H9 (cell line): ENCODE measurements around the gene CCDC124. TPM values are rescaled to one million over a fixed set of nuclear protein-coding genes. Genes with fewer than 3 reads are reported as not detected.

Experiments used
- DNase-seq: peaks from one replicate; pipeline ENCODE4 v3.0.0-alpha.2; 2017
- H2AFZ ChIP-seq: one replicate; pipeline ENCODE4 v1.6.1; 2013; ENCODE audit warnings: mild to moderate bottlenecking, low read length, control low read depth, moderate library complexity
- H2AK5ac ChIP-seq: 2 replicates; pipeline ENCODE4 v1.6.1; 2013; ENCODE audit warnings: low read length, control low read depth, mixed read lengths; ENCODE audit not compliant: insufficient read length
- H2BK120ac ChIP-seq: one replicate; pipeline ENCODE4 v1.6.1; 2013; ENCODE audit warnings: low read depth, mild to moderate bottlenecking, low read length, control low read depth, inconsistent platforms; ENCODE audit not compliant: poor library complexity, severe bottlenecking
- H2BK12ac ChIP-seq: 2 replicates; pipeline ENCODE4 v1.6.1; 2013; ENCODE audit warnings: low read length, control low read depth, mixed read lengths, low read depth; ENCODE audit not compliant: insufficient read length
- H2BK15ac ChIP-seq: 2 replicates; pipeline ENCODE4 v1.6.1; 2013; ENCODE audit warnings: low read depth, low read length, control low read depth
- H2BK20ac ChIP-seq: one replicate; pipeline ENCODE4 v1.6.1; 2013; ENCODE audit warnings: low read depth, mild to moderate bottlenecking, low read length, control low read depth, inconsistent platforms; ENCODE audit not compliant: poor library complexity, severe bottlenecking
- H2BK5ac ChIP-seq: 2 replicates; pipeline ENCODE4 v1.6.1; 2013; ENCODE audit warnings: low read length, control low read depth, mixed read lengths; ENCODE audit not compliant: insufficient read length
- H3K14ac ChIP-seq: 2 replicates; pipeline ENCODE4 v1.6.1; 2013; ENCODE audit warnings: low read length, control low read depth; ENCODE audit not compliant: insufficient read depth
- H3K18ac ChIP-seq: 2 replicates; pipeline ENCODE4 v1.6.1; 2013; ENCODE audit warnings: low read depth, mild to moderate bottlenecking, mixed read lengths, low read length, control low read depth; ENCODE audit not compliant: insufficient read length
- H3K23ac ChIP-seq: 2 replicates; pipeline ENCODE4 v1.6.1; 2013; ENCODE audit warnings: low read length, control low read depth, mixed read lengths, low read depth; ENCODE audit not compliant: insufficient read length
- H3K23me2 ChIP-seq: 2 replicates; pipeline ENCODE4 v1.6.1; 2013; ENCODE audit warnings: low read depth, mild to moderate bottlenecking, mixed read lengths, low read length, control low read depth; ENCODE audit not compliant: insufficient read length, poor library complexity, severe bottlenecking
- H3K27ac ChIP-seq: 2 replicates; pipeline ENCODE4 v1.5.1; 2013; ENCODE audit warnings: low read length, control low read depth, mixed read lengths, low read depth; ENCODE audit not compliant: insufficient read length
- H3K27me3 ChIP-seq: 2 replicates; pipeline ENCODE4 v1.6.1; 2013; ENCODE audit warnings: low read length, control low read depth, inconsistent platforms; ENCODE audit not compliant: insufficient read depth
- H3K4ac ChIP-seq: 2 replicates; pipeline ENCODE4 v1.6.1; 2013; ENCODE audit warnings: low read depth, mild to moderate bottlenecking, control low read depth, inconsistent platforms, low read length, moderate library complexity
- H3K4me1 ChIP-seq: 2 replicates; pipeline ENCODE4 v1.6.1; 2013; ENCODE audit warnings: low read length, control low read depth, inconsistent platforms; ENCODE audit not compliant: insufficient read depth
- H3K4me2 ChIP-seq: 2 replicates; pipeline ENCODE4 v1.6.1; 2013; ENCODE audit warnings: low read length, control low read depth, mixed read lengths; ENCODE audit not compliant: insufficient read length, insufficient read depth
- H3K56ac ChIP-seq: 2 replicates; pipeline ENCODE4 v1.6.1; 2013; ENCODE audit warnings: low read depth, mild to moderate bottlenecking, mixed read lengths, low read length, control low read depth; ENCODE audit not compliant: insufficient read length
- H3K79me1 ChIP-seq: 2 replicates; pipeline ENCODE4 v1.6.1; 2013; ENCODE audit warnings: low read depth, mild to moderate bottlenecking, moderate library complexity, low read length, control low read depth, inconsistent platforms; ENCODE audit not compliant: insufficient read depth, poor library complexity, severe bottlenecking
- H3K79me2 ChIP-seq: 2 replicates; pipeline ENCODE4 v1.6.1; 2013; ENCODE audit warnings: low read length, control low read depth, inconsistent platforms; ENCODE audit not compliant: insufficient read depth
- H3K9ac ChIP-seq: 2 replicates; pipeline ENCODE4 v1.6.1; 2013; ENCODE audit warnings: low read length, control low read depth, mixed read lengths; ENCODE audit not compliant: insufficient read length; ENCODE audit errors: extremely low read depth
- H3K9me3 ChIP-seq: one replicate; pipeline ENCODE4 v1.6.1; 2013; ENCODE audit warnings: low read depth, low read length, inconsistent platforms; ENCODE audit not compliant: control insufficient read depth
- H3T11ph ChIP-seq: one replicate; pipeline ENCODE4 v1.6.1; 2013; ENCODE audit warnings: mild to moderate bottlenecking, low read length, control low read depth, inconsistent platforms
- H4K20me1 ChIP-seq: one replicate; pipeline ENCODE4 v1.6.1; 2013; ENCODE audit not compliant: control insufficient read depth, insufficient read length, insufficient read depth
- H4K5ac ChIP-seq: 2 replicates; pipeline ENCODE4 v1.6.1; 2013; ENCODE audit warnings: low read depth, mild to moderate bottlenecking, mixed read lengths, low read length, control low read depth; ENCODE audit not compliant: insufficient read length
- H4K8ac ChIP-seq: replicated peaks from 2 replicates; pipeline ENCODE4 v1.6.1; 2013; ENCODE audit warnings: low read length, control low read depth, mixed read lengths, low read depth; ENCODE audit not compliant: insufficient read length
- H4K91ac ChIP-seq: 2 replicates; pipeline ENCODE4 v1.6.1; 2013; ENCODE audit warnings: low read depth, mild to moderate bottlenecking, moderate library complexity, mixed read lengths, low read length, control low read depth; ENCODE audit not compliant: insufficient read length
- H3K27ac Mint-ChIP-seq, 3 experiments: 2 replicates in 2 of 3; 3 replicates in 1 of 3; pipeline ENCODE4 v1.8.0; 2020 to 2021; ENCODE audit warnings: mixed read lengths in 3 of 3, mild to moderate bottlenecking in 1 of 3, moderate library complexity in 1 of 3
- H3K27me3 Mint-ChIP-seq: 2 replicates; pipeline ENCODE4 v1.8.0; 2021; ENCODE audit warnings: low read depth, mild to moderate bottlenecking, moderate library complexity, mixed read lengths
- H3K36me3 Mint-ChIP-seq, 3 experiments: 2 replicates in 2 of 3; 3 replicates in 1 of 3; pipeline ENCODE4 v1.8.0; 2020 to 2021; ENCODE audit warnings: low read depth in 3 of 3, mixed read lengths in 3 of 3; ENCODE audit not compliant: insufficient read depth in 1 of 3
- H3K4me1 Mint-ChIP-seq, 2 experiments: 2 replicates each; pipeline ENCODE4 v1.8.0; 2020; ENCODE audit warnings: mixed read lengths in 2 of 2
- H3K4me3 Mint-ChIP-seq, 2 experiments: 2 replicates in 1 of 2; 3 replicates in 1 of 2; pipeline ENCODE4 v1.8.0; 2020 to 2021; ENCODE audit warnings: mild to moderate bottlenecking in 2 of 2, mixed read lengths in 2 of 2, moderate library complexity in 1 of 2
- H3K9me3 Mint-ChIP-seq, 2 experiments: 2 replicates in 1 of 2; 3 replicates in 1 of 2; pipeline ENCODE4 v1.8.0; 2020; ENCODE audit warnings: mild to moderate bottlenecking in 2 of 2, mixed read lengths in 2 of 2, moderate library complexity in 1 of 2
- CTCF ChIP-seq: fragments of 200-600 bp; sonication (generic); conservative IDR thresholded peaks from 3 replicates; pipeline ENCODE4 v1.8.0; 2021; ENCODE audit warnings: antibody characterized with exemption, mild to moderate bottlenecking
- WGBS: extraction: QIAGEN DNeasy Blood & Tissue Kit; methylation state at CpG from one replicate; pipeline ENCODE4 v1.1.7; 2013; ENCODE audit warnings: missing lambda C conversion rate, low lambda C conversion rate, mixed read lengths; ENCODE audit not compliant: insufficient read length; ENCODE audit errors: extremely low coverage; 5-methylcytosine and 5-hydroxymethylcytosine counted together
- total RNA-seq: library from RNA; stranded (reverse); gene quantifications from 2 replicates; pipeline ENCODE4 v1.2.1, GENCODE V29; 2021

Gene CCDC124
- total RNA-seq, 1 experiment from 2014 or later, result 119 TPM

- Mint-ChIP-seq H3K27me3 (peaks cover 77% of the 10 kb centered on the region), H3K27ac (no peak overlapping the region), H3K36me3 (no peaks in the 10 kb centered on the region; a peak in 2 of 7 replicates), H3K4me1 (peaks cover 28 to 38% of the 10 kb centered on the region in 2 experiments), H3K9me3 (no peaks in the 10 kb centered on the region), H3K4me3 (peak overlapping the region in 1 of 2 experiments; percentile 40; a peak in 1 of 5 replicates)
- Histone ChIP-seq H3K9me3 (no peaks in the 10 kb centered on the region), H2BK5ac (no peak overlapping the region), H4K5ac (no peak overlapping the region), H2AFZ (no peak overlapping the region), H3K9ac (no peak overlapping the region), H3K4ac (no peak overlapping the region), H3K23ac (no peak overlapping the region), H3K79me1 (no peaks in the 10 kb centered on the region), H2BK20ac (no peak overlapping the region), H3K27ac (no peak overlapping the region), H3T11ph (no peak overlapping the region), H4K20me1 (no peaks in the 10 kb centered on the region), H2BK120ac (no peak overlapping the region), H3K18ac (no peak overlapping the region), H3K79me2 (no peaks in the 10 kb centered on the region), H3K56ac (no peak overlapping the region), H3K4me1 (peaks cover 1% of the 10 kb centered on the region; the same call in 1 of the 2 replicates), H3K4me2 (no peak overlapping the region), H2AK5ac (no peak overlapping the region), H3K23me2 (peaks cover 30% of the 10 kb centered on the region), H3K27me3 (peaks cover 27% of the 10 kb centered on the region; the same call in 1 of the 2 replicates), H4K8ac (no peak overlapping the region), H4K91ac (no peak overlapping the region), H3K14ac (no peak overlapping the region), H2BK15ac (no peak overlapping the region), H2BK12ac (no peak overlapping the region)
- no CpG with 5 or more reads among the region's 4 CpGs for WGBS
- no peak for TF ChIP-seq CTCF
- peak; percentile 44 for DNase-seq
Measured at GRCh38 chr19:17953869-17954268, 21.1 kb downstream of the CCDC124 start.
